ENCODE data around the gene C1QC. TPM values are rescaled to one million over a fixed set of nuclear protein-coding genes. Genes with fewer than 3 reads are reported as not detected.

Gene C1QC
- total and polyA plus RNA-seq, 2 of the 8 experiments (the other 6 are each of a cell fraction or from before 2014, with no cell fraction given) = not detected

- peak; percentile 99 for TF ChIP-seq KDM1A (IDR thresholded peaks at IDR 0.05; ENCODE audit: borderline replicate concordance, low read length)
Measured at GRCh38 chr1:22654692-22655091, 11.3 kb downstream of the C1QC start (continued).

Measured in H1 (cell line).